Effector memory CD4-positive, alpha-beta T cell (primary cell): ENCODE data around the gene AMBRA1.
"Not testable (repeated sequence)": the region's sequence is repeated elsewhere in the genome, so short reads cannot be mapped to it uniquely, and the experiment has no call there.

Experiments used
- DNase-seq, 3 donors: peaks; one replicate each; pipeline ENCODE4 v3.0.0-alpha.2; 2020
- H3K27ac ChIP-seq: 2 replicates; pipeline ENCODE4 v1.7.0; 2013; ENCODE audit warnings: mild to moderate bottlenecking, low read length, moderate library complexity; ENCODE audit not compliant: insufficient read depth, poor library complexity, severe bottlenecking
- H3K27me3 ChIP-seq: replicated peaks from 2 replicates; pipeline ENCODE4 v1.7.0; 2013; ENCODE audit warnings: mild to moderate bottlenecking, low read length; ENCODE audit not compliant: insufficient read depth, control insufficient read depth, poor library complexity, severe bottlenecking
- H3K36me3 ChIP-seq: 2 replicates; pipeline ENCODE4 v1.7.0; 2013; ENCODE audit warnings: mild to moderate bottlenecking, low read length, moderate library complexity; ENCODE audit not compliant: control insufficient read depth, insufficient read depth
- H3K4me1 ChIP-seq: 2 replicates; pipeline ENCODE4 v1.7.0; 2013; ENCODE audit warnings: low read length, mild to moderate bottlenecking; ENCODE audit not compliant: control insufficient read depth, insufficient read depth, poor library complexity, severe bottlenecking
- H3K4me3 ChIP-seq: 2 replicates; pipeline ENCODE4 v1.7.0; 2013; ENCODE audit warnings: low read length, low read depth, mild to moderate bottlenecking; ENCODE audit not compliant: insufficient read depth, poor library complexity, severe bottlenecking
- H3K9me3 ChIP-seq: 2 replicates; pipeline ENCODE4 v1.7.0; 2013; ENCODE audit warnings: mild to moderate bottlenecking, low read length, moderate library complexity; ENCODE audit not compliant: control insufficient read depth

Gene AMBRA1

DNA sequence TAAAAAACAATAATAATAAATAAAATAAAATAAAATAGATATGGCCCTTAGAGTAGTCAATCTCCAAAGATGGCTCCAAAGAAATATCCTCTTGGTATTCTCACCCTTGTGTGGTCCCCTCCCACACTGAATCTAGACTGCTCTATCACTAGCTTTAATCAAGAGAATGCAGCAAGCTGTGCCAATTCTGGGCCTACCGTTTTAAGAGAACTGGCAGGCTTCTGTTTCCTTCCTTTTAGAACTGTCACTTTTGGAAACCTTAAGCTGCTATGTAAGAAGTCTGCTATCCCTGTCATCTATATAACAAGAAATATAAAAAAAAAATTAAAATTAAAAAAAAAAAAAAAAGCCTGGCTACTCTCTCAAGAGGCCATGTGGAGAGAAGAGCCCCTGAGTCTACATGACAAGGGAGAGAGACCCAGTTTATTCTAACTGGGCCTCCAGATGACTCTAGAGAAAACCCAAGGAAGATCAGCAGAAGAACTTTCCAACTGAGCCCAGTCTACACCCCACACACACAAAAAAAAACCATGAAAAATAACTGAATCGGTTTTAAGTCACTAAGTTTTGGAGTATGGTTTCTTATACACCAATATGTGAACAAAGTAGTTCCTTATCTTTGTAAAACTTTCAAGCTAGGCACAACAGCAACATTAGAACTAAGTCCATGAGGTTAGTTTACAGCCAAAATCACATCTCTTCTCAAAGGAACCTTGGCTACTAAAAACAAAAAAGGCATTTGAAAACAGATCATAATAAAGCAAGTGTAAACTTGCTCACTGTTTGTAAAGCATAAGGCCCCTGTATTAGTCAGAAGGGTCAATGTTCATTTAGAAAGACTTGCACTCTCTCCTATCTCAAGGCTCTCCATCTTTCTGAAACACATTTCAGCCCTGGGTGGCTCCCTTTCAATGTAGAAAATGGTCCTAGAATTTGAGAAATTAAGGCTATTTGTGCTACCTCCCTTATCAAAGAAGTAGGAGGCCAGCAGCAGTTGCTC, 67.3 kb downstream of the AMBRA1 start:
- no peaks in the 10 kb centered on the region for H3K27me3 ChIP-seq
- H3K4me1 ChIP-seq: no peaks in the 10 kb centered on the region
- no peak overlapping the region for H3K4me3 ChIP-seq
- no peak for DNase-seq
- no peak overlapping the region for H3K27ac ChIP-seq
- no peaks in the 10 kb centered on the region for H3K9me3 ChIP-seq
- peaks cover 2% of the 10 kb centered on the region for H3K36me3 ChIP-seq

DNA sequence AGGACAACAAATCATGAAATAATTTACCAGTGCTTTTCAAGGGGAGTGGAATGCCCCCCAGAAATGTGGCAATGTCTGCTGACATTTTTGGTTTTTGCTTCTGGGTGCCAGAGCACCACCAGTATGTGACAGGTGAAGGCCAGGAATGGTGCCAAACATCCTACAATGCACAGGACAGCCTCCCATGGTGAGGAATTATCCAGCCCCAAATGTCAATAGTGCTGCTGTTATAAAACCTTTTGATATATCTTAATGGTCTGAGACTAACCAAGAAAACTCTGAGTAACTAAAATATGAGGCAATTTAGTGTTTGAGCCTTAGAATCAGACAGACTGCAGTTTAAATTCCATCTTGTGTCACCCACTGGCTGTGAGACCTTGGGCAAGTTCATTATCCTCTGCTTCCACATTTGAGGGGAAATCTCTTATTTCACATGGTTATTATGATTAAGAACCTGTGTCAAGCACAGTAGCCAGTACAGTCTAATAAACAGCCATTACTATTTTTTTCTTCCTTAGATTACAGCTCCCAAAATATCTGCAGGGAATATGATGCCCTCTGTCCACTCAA, 69.5 kb downstream of the AMBRA1 start:
- Histone ChIP-seq H3K27me3 (no peaks in the 10 kb centered on the region), H3K4me3 (no peak overlapping the region), H3K9me3 (no peaks in the 10 kb centered on the region), H3K36me3 (peaks cover 3% of the 10 kb centered on the region), H3K27ac (no peak overlapping the region), H3K4me1 (no peaks in the 10 kb centered on the region)
- no peak for DNase-seq

DNA sequence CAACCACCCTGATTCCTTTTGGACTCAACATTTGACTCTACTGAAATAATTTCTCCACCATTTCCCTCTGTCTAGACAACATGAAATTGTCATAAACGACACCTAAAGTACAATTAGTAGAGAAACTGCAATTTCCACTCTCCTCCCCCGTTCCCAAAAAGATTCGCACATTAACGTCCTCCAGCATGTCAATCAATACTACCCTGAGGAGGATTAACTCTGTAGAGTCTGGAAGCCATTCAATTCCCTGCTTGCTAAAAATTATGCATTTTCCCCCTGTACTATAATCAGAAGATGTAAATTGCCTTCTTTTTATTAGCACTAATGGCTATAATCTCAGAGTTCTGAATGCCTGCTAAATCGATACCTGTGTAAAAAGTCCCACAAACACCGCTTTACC, 70.5 kb downstream of the AMBRA1 start:
- Histone ChIP-seq H3K27ac (no peak overlapping the region), H3K27me3 (no peaks in the 10 kb centered on the region), H3K9me3 (no peaks in the 10 kb centered on the region), H3K36me3 (peaks cover 3% of the 10 kb centered on the region), H3K4me3 (no peak overlapping the region), H3K4me1 (no peaks in the 10 kb centered on the region)
- no peak for DNase-seq

- H3K27me3 ChIP-seq: no peaks in the 10 kb centered on the region
- DNase-seq: no peak
- no peaks in the 10 kb centered on the region for H3K4me1 ChIP-seq
- H3K36me3 ChIP-seq: peaks cover 3% of the 10 kb centered on the region
- H3K27ac ChIP-seq: no peak overlapping the region
- no peak overlapping the region for H3K4me3 ChIP-seq
- no peaks in the 10 kb centered on the region for H3K9me3 ChIP-seq
Observed at GRCh38 chr11:46522682-46523281, 71.0 kb downstream of the AMBRA1 start.

DNA sequence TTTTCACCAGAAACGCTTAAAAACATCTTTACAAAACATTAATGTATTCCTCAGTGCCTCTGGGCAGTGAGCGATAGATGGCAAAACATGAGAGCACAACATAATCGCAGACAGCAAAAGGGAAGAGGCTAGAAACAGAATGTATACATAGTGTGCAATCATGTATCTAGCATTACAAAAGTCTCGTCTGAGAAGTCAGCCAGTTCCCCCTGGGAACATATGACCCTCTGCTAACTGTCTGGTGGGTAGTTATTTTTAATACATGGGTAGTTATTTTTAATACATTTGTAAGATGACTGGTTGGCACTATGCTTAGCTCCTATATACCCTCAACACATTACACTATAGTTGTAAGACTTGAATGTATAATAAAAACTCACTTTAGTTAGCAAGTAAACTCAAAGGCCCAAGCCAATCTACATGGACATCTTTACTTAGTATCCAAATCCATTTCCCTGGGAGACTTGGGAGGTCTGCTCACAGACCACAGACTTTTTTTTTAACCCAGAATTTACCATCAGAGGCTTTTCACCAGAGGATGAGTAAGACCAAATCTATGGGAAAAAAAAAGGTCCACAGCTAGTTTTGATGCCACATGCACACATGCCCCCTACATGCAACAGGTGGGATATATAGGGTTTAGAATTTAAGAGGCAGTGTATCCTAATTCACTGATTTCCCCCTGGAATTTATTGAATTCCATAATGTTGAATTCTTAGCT, 71.7 kb downstream of the AMBRA1 start:
- H3K4me1 ChIP-seq: no peaks in the 10 kb centered on the region

DNA sequence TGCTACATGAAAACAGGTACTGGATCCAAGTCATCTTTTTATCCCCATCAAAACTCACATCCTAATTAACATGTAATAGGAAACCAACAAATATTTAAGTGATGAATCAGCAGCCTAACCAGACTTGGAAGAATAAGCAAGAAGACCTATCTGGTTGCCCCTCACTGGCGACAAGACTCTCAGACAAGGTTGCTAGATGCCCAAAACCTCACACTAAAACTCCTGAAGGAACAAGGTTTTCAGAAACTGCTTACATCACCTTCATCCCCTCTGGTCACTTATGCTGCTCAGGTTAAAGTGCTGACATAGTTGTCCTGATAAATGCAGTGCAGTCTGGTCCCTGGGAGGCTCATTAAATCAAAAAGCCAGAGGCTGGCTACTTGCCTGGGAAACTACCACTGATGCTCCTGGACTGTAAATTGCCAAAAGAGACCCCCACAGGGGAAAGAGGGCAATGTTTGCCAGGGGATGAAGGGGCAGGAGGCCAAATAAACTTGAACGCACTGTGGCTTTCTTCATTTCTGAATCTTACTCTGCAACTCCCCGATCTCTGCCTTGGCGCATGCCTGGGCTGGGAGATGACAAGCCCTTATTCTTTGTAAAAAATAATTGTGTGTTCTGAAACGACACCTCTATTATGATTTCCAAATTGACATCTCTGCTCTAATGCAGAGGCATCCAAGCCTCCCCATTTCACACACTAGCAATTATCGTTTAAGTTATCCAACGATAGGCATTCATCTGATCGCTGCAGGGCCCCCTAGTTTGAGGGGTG, 72.7 kb downstream of the AMBRA1 start:
- no peak overlapping the region for H3K27ac ChIP-seq
- H3K27me3 ChIP-seq: no peaks in the 10 kb centered on the region
- H3K4me1 ChIP-seq: no peaks in the 10 kb centered on the region
- H3K36me3 ChIP-seq: peaks cover 3% of the 10 kb centered on the region
- H3K4me3 ChIP-seq: no peak overlapping the region
- no peaks in the 10 kb centered on the region for H3K9me3 ChIP-seq
- no peak for DNase-seq

More for the DNA sequence above, 71.7 kb downstream of the AMBRA1 start:
- Histone ChIP-seq H3K27me3 (no peaks in the 10 kb centered on the region), H3K27ac (no peak overlapping the region), H3K36me3 (peaks cover 3% of the 10 kb centered on the region), H3K9me3 (no peaks in the 10 kb centered on the region), H3K4me3 (no peak overlapping the region)
- DNase-seq: no peak

GRCh38 chr11:46519351-46519750, 74.5 kb downstream of the AMBRA1 start:
- H3K4me3 ChIP-seq: no peak overlapping the region
- no peaks in the 10 kb centered on the region for H3K27me3 ChIP-seq
- H3K9me3 ChIP-seq: no peaks in the 10 kb centered on the region
- no peak overlapping the region for H3K27ac ChIP-seq
- H3K4me1 ChIP-seq: no peaks in the 10 kb centered on the region
- peaks cover 7% of the 10 kb centered on the region for H3K36me3 ChIP-seq
- no peak for DNase-seq

DNA sequence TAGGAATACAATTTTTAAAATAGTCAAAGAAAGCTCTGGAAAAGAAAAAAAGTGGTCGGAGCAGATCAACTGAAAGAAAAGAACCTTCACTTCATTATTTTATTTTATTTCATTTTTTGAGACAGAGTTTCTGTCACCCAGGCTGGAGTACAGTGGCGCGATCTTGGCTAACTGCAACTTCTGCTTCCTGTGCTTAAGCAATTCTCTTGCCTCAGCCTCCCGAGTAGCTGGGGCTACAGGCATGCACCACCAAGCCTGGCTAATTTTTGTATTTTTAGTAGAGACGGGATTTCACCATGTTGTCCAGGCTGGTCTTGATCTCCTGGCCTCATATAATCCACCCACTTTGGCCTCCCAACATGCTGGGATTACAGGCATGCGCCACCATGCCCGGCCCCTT, 74.9 kb downstream of the AMBRA1 start:
- H3K36me3 ChIP-seq, H3K27ac ChIP-seq, H3K4me3 ChIP-seq: not testable (repeated sequence)

GRCh38 chr11:46514370-46514769, 79.5 kb downstream of the AMBRA1 start:
- Histone ChIP-seq H3K36me3 (peaks cover 14% of the 10 kb centered on the region), H3K9me3 (no peaks in the 10 kb centered on the region), H3K27me3 (no peaks in the 10 kb centered on the region), H3K4me3 (no peak overlapping the region), H3K27ac (no peak overlapping the region), H3K4me1 (no peaks in the 10 kb centered on the region)
- DNase-seq: no peak

More for the DNA sequence above, 74.9 kb downstream of the AMBRA1 start:
- not testable (repeated sequence) for DNase-seq, H3K9me3 ChIP-seq, H3K27me3 ChIP-seq, H3K4me1 ChIP-seq
